Activated CD8-positive, alpha-beta T cell treated with anti-CD3 and anti-CD28 coated beads for 36 hours (primary cell): ENCODE measurements around the gene RBM17. TPM values are rescaled to one million over a fixed set of nuclear protein-coding genes. Genes with fewer than 3 reads are reported as not detected.
"Not testable (repeated sequence)": the region's sequence is repeated elsewhere in the genome, so short reads cannot be mapped to it uniquely, and the experiment has no call there.

Source experiments
- ATAC-seq: fragments of 200-7000 bp; cut with Tn5 transposase; one replicate; pipeline ENCODE4 v1.10.0; 2021; ENCODE audit warnings: mild to moderate bottlenecking, moderate library complexity
- CTCF ChIA-PET: fragments of 350-600 bp; sonication (Branson Sonifier 250); formaldehyde crosslinking; loops from one replicate; lab custom pipeline; 2021; ENCODE audit warnings: antibody characterized with exemption; lab: Charles Lee
- POLR2A ChIA-PET: fragments of 350-600 bp; sonication (Branson Sonifier 250); formaldehyde crosslinking; loops from one replicate; lab custom pipeline; 2021; ENCODE audit warnings: antibody characterized with exemption; lab: Charles Lee
- DNase-seq: peaks from one replicate; pipeline ENCODE4 v3.0.0-alpha.2; 2020
- H3K27ac Mint-ChIP-seq: one replicate; pipeline ENCODE4 v1.8.0; 2021; ENCODE audit warnings: mild to moderate bottlenecking, mixed read lengths
- H3K27me3 Mint-ChIP-seq: one replicate; pipeline ENCODE4 v1.8.0; 2021; ENCODE audit warnings: mixed read lengths
- H3K36me3 Mint-ChIP-seq: one replicate; pipeline ENCODE4 v1.8.0; 2021; ENCODE audit warnings: low read depth, mixed read lengths
- H3K4me1 Mint-ChIP-seq: one replicate; pipeline ENCODE4 v1.8.0; 2021; ENCODE audit warnings: low read depth, mixed read lengths
- H3K4me3 Mint-ChIP-seq: one replicate; pipeline ENCODE4 v1.8.0; 2021; ENCODE audit warnings: mild to moderate bottlenecking, moderate library complexity, mixed read lengths
- H3K9me3 Mint-ChIP-seq: one replicate; pipeline ENCODE4 v1.8.0; 2021; ENCODE audit warnings: mixed read lengths
- intact Hi-C: fragments of 100-400 bp; cut with micrococcal nuclease; formaldehyde crosslinking; loops from one replicate; pipeline ENCODE4 v1.10.0; 2022
- total RNA-seq, 2 experiments: library from RNA; stranded (reverse); gene quantifications; one replicate each; pipeline ENCODE4 v1.2.3, GENCODE V29; 2021
- TF ChIP-seq, protein P1 (sequence below): fragments of 200-600 bp; IDR thresholded peaks from one replicate; pipeline ENCODE4 v1.8.0; 2022; ENCODE audit warnings: antibody characterized with exemption, mild to moderate bottlenecking

Gene RBM17
- total RNA-seq, 2 experiments from 2014 or later = 284 to 285 TPM

DNA sequence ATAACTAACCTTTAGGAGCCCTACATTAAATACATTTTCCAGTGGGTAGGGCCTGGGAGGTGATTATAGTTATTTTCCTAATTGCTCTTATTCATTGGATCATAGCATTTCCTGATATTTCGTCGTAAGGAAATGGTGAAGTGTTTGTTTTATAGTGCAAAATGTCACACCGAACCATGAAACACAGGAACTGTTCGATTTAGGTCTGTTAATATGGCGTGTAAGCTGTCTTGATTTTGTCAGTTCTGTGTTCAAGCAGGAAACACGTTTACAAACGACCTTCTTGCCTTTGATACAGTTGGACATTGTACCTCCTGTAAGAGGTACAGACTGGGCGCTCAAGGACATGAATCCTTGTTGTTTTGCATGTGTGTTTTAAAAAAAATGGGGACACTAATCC lies 14.8 kb downstream of the RBM17 start:
- intact Hi-C loops = no loop called here
- DNase-seq (no peak), ATAC-seq (no peak)
- CTCF ChIA-PET = interaction anchor here (1.3 kb wide), 1 partner anchor 298 kb away, joined by 3 read pairs; no protein-coding TSS in a partner anchor
- peaks cover 37% of the 10 kb centered on the region for H3K4me1 Mint-ChIP-seq
- no peaks in the 10 kb centered on the region for H3K27me3 Mint-ChIP-seq
- POLR2A ChIA-PET = interaction anchor here (1.1 kb wide), 1 partner anchor 56 kb away, joined by 3 read pairs; no protein-coding TSS in a partner anchor
- no peaks in the 10 kb centered on the region for H3K9me3 Mint-ChIP-seq
- peaks cover 66% of the 10 kb centered on the region for H3K36me3 Mint-ChIP-seq
- TF ChIP-seq, protein P1, sequence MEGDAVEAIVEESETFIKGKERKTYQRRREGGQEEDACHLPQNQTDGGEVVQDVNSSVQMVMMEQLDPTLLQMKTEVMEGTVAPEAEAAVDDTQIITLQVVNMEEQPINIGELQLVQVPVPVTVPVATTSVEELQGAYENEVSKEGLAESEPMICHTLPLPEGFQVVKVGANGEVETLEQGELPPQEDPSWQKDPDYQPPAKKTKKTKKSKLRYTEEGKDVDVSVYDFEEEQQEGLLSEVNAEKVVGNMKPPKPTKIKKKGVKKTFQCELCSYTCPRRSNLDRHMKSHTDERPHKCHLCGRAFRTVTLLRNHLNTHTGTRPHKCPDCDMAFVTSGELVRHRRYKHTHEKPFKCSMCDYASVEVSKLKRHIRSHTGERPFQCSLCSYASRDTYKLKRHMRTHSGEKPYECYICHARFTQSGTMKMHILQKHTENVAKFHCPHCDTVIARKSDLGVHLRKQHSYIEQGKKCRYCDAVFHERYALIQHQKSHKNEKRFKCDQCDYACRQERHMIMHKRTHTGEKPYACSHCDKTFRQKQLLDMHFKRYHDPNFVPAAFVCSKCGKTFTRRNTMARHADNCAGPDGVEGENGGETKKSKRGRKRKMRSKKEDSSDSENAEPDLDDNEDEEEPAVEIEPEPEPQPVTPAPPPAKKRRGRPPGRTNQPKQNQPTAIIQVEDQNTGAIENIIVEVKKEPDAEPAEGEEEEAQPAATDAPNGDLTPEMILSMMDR = no peak
- H3K4me3 Mint-ChIP-seq = no peak overlapping the region
- peak overlapping the region; percentile 66 for H3K27ac Mint-ChIP-seq

DNA sequence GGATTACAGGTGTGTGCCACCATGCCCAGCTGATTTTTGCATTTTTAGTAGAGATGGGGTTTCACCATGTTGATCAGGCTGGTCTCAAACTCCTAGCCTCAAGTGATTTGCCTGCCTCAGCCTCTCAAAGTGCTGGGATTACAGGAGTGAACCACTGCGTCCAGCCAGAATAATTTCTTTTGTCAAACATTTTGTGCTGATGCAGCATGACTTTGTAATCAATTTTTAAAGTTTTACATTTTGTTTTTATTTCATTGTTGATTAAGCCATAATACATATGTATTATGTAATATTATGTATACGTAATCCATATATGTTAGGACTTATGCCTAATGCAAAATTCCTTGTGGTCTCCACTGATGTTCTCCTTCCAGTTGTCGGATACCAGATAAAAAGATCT lies 18.8 kb downstream of the RBM17 start:
- H3K27ac Mint-ChIP-seq, DNase-seq, H3K9me3 Mint-ChIP-seq, H3K27me3 Mint-ChIP-seq, H3K4me3 Mint-ChIP-seq, ATAC-seq: not testable (repeated sequence)
- intact Hi-C loops = loop anchor here (2.0 to 5.0 kb wide), 2 partner anchors 35 to 293 kb away; no protein-coding TSS in a partner anchor
- ChIA-PET CTCF (interaction anchor here (1.2 to 7.2 kb wide), 3 partner anchors 39 to 299 kb away, joined by 4 to 66 read pairs (median 9); no protein-coding TSS in a partner anchor), POLR2A (interaction anchor here (1.0 to 1.4 kb wide), 2 partner anchors 10 to 17 kb away, joined by 3 to 4 read pairs; no protein-coding TSS in a partner anchor)
- Mint-ChIP-seq H3K36me3 (peaks cover 73% of the 10 kb centered on the region), H3K4me1 (peaks cover 42% of the 10 kb centered on the region)

- no peak for ATAC-seq
Measured at GRCh38 chr10:6108072-6108471, 19.2 kb downstream of the RBM17 start.

GRCh38 chr10:6108631-6109443 lies 20.0 kb downstream of the RBM17 start:
- H3K4me1 Mint-ChIP-seq = peaks cover 36% of the 10 kb centered on the region
- no peak overlapping the region for H3K4me3 Mint-ChIP-seq
- DNase-seq = peak; percentile 32
- H3K36me3 Mint-ChIP-seq = peaks cover 78% of the 10 kb centered on the region
- H3K27ac Mint-ChIP-seq = peak overlapping the region; percentile 86
- intact Hi-C loops = loop anchor here (2.0 to 5.0 kb wide), 2 partner anchors 33 to 292 kb away; no protein-coding TSS in a partner anchor
- ChIA-PET CTCF (interaction anchor here (0.7 to 7.2 kb wide), 7 partner anchors 23 to 297 kb away, joined by 3 to 66 read pairs (median 9); partner anchors contain the start of gene PFKFB3), POLR2A (interaction anchor here (0.8 kb wide), 1 partner anchor 42 kb away, joined by 4 read pairs; no protein-coding TSS in a partner anchor)
- peak; percentile 76 for ATAC-seq
- TF ChIP-seq, protein P1 = peak; percentile 93
- H3K27me3 Mint-ChIP-seq = no peaks in the 10 kb centered on the region
- no peaks in the 10 kb centered on the region for H3K9me3 Mint-ChIP-seq

More at GRCh38 chr10:6108072-6108471, 19.2 kb downstream of the RBM17 start:
- no peaks in the 10 kb centered on the region for H3K9me3 Mint-ChIP-seq
- no peaks in the 10 kb centered on the region for H3K27me3 Mint-ChIP-seq
- peak overlapping the region; percentile 10 for H3K27ac Mint-ChIP-seq
- ChIA-PET CTCF (interaction anchor here (0.7 to 7.2 kb wide), 8 partner anchors 22 to 298 kb away, joined by 3 to 66 read pairs (median 9); partner anchors contain the start of gene PFKFB3), POLR2A (interaction anchor here (0.8 to 1.0 kb wide), 2 partner anchors 10 to 42 kb away, joined by 3 to 4 read pairs; no protein-coding TSS in a partner anchor)
- DNase-seq = no peak
- intact Hi-C loops = loop anchor here (2.0 to 5.0 kb wide), 2 partner anchors 34 to 293 kb away; no protein-coding TSS in a partner anchor
- H3K4me1 Mint-ChIP-seq = peaks cover 39% of the 10 kb centered on the region
- TF ChIP-seq, protein P1 = no peak
- H3K36me3 Mint-ChIP-seq = peaks cover 74% of the 10 kb centered on the region
- no peak overlapping the region for H3K4me3 Mint-ChIP-seq

- TF ChIP-seq, protein P1 = no peak
- Mint-ChIP-seq H3K9me3 (no peaks in the 10 kb centered on the region), H3K27me3 (no peaks in the 10 kb centered on the region), H3K27ac (peak overlapping the region; percentile 61), H3K4me3 (no peak overlapping the region), H3K4me1 (peaks cover 32% of the 10 kb centered on the region), H3K36me3 (peaks cover 78% of the 10 kb centered on the region)
- intact Hi-C loops = loop anchor here (2.0 to 5.0 kb wide), 2 partner anchors 33 to 291 kb away; no protein-coding TSS in a partner anchor
- ChIA-PET CTCF (interaction anchor here (1.0 to 7.2 kb wide), 7 partner anchors 15 to 292 kb away, joined by 3 to 66 read pairs (median 5); partner anchors contain the start of gene PFKFB3), POLR2A (no interaction called here)
- DNase-seq (no peak), ATAC-seq (no peak)
Measured at GRCh38 chr10:6109444-6109775, 20.6 kb downstream of the RBM17 start.
